ENCODE measurements around the gene CDKN2C.
"Not testable (repeated sequence)": the region's sequence is repeated elsewhere in the genome, so short reads cannot be mapped to it uniquely, and the experiment has no call there.

Gene CDKN2C

GRCh38 chr1:50979937-50980336 lies 9.9 kb downstream of the CDKN2C start:
- no peak for DNase-seq (ENCODE audit: low read depth, low spot score)

GRCh38 chr1:50980505-50980904 lies 10.5 kb downstream of the CDKN2C start:
- no peak for DNase-seq (ENCODE audit: low read depth, low spot score)

GRCh38 chr1:50981741-50982140 lies 11.7 kb downstream of the CDKN2C start:
- DNase-seq (ENCODE audit: low read depth, low spot score): no peak

- no peak for DNase-seq (ENCODE audit: low read depth, low spot score)
These were observed 12.6 kb downstream of the CDKN2C start for GRCh38 chr1:50982611-50983010.

GRCh38 chr1:50983219-50983802 lies 13.3 kb downstream of the CDKN2C start:
- no peak for DNase-seq (ENCODE audit: low read depth, low spot score)

GRCh38 chr1:50985094-50985493 lies 15.0 kb downstream of the CDKN2C start:
- DNase-seq (ENCODE audit: low read depth, low spot score): no peak

GRCh38 chr1:50986653-50987052 lies 16.6 kb downstream of the CDKN2C start:
- no peak for DNase-seq (ENCODE audit: low read depth, low spot score)

GRCh38 chr1:50989694-50990093 lies 19.6 kb downstream of the CDKN2C start:
- no peak for DNase-seq (ENCODE audit: low read depth, low spot score)

- no peak for DNase-seq (ENCODE audit: low read depth, low spot score)
These were observed 22.7 kb downstream of the CDKN2C start for GRCh38 chr1:50992532-50993318.

- no peak for DNase-seq (ENCODE audit: low read depth, low spot score)
These were observed 23.6 kb downstream of the CDKN2C start for GRCh38 chr1:50993645-50994044.

- DNase-seq (ENCODE audit: low read depth, low spot score): no peak
These were observed 25.0 kb downstream of the CDKN2C start for GRCh38 chr1:50994997-50995396.

- DNase-seq (ENCODE audit: low read depth, low spot score): no peak
These were observed 25.6 kb downstream of the CDKN2C start for GRCh38 chr1:50995651-50996050.

- no peak for DNase-seq (ENCODE audit: low read depth, low spot score)
These were observed 26.0 kb downstream of the CDKN2C start for GRCh38 chr1:50996083-50996482.

GRCh38 chr1:50999375-50999774 lies 29.3 kb downstream of the CDKN2C start:
- DNase-seq (ENCODE audit: low read depth, low spot score): not testable (repeated sequence)

GRCh38 chr1:51000160-51000559 lies 30.1 kb downstream of the CDKN2C start:
- DNase-seq (ENCODE audit: low read depth, low spot score): no peak

- DNase-seq (ENCODE audit: low read depth, low spot score): no peak
These were observed 30.6 kb downstream of the CDKN2C start for GRCh38 chr1:51000651-51001050.

- no peak for DNase-seq (ENCODE audit: low read depth, low spot score)
These were observed 32.5 kb downstream of the CDKN2C start for GRCh38 chr1:51002516-51002915.

GRCh38 chr1:51005549-51005948 lies 35.5 kb downstream of the CDKN2C start:
- not testable (repeated sequence) for DNase-seq (ENCODE audit: low read depth, low spot score)

- DNase-seq (ENCODE audit: low read depth, low spot score): no peak
These were observed 39.3 kb downstream of the CDKN2C start for GRCh38 chr1:51009381-51009780.

GRCh38 chr1:51014878-51015277 lies 44.8 kb downstream of the CDKN2C start:
- no peak for DNase-seq (ENCODE audit: low read depth, low spot score)

GRCh38 chr1:51019811-51020210 lies 49.8 kb downstream of the CDKN2C start:
- no peak for DNase-seq (ENCODE audit: low read depth, low spot score)
